Mesodermal cell (in vitro differentiated cells): ENCODE results near the gene SLC27A1.

Source experiments
- H3K27ac ChIP-seq: 2 replicates; pipeline ENCODE4 v1.7.0; 2013; ENCODE audit warnings: mild to moderate bottlenecking, low read depth, low read length, moderate library complexity; ENCODE audit not compliant: severe bottlenecking
- H3K36me3 ChIP-seq: 2 replicates; pipeline ENCODE4 v1.7.1; 2013; ENCODE audit warnings: mild to moderate bottlenecking, low read length, moderate library complexity; ENCODE audit not compliant: control insufficient read depth, insufficient read depth
- H3K4me1 ChIP-seq: one replicate; pipeline ENCODE4 v1.7.1; 2013; ENCODE audit warnings: mild to moderate bottlenecking, low read length; ENCODE audit not compliant: insufficient read depth, control insufficient read depth, poor library complexity, severe bottlenecking
- H3K4me3 ChIP-seq: 2 replicates; pipeline ENCODE4 v1.7.0; 2013; ENCODE audit warnings: low read length, control low read depth, mild to moderate bottlenecking; ENCODE audit not compliant: insufficient read depth, poor library complexity, severe bottlenecking; ENCODE audit errors: extremely low read depth
- H3K9me3 ChIP-seq: 2 replicates; pipeline ENCODE4 v1.7.1; 2013; ENCODE audit warnings: mild to moderate bottlenecking, low read length, moderate library complexity; ENCODE audit not compliant: control insufficient read depth
- WGBS, 2 experiments: methylation state at CpG; one replicate each; pipeline ENCODE4 v1.1.5; 2013; ENCODE audit warnings: missing lambda C conversion rate in 2 of 2; ENCODE audit not compliant: insufficient coverage in 2 of 2; 5-methylcytosine and 5-hydroxymethylcytosine counted together

The SLC27A1 gene

GRCh38 chr19:17457616-17458015 is 12.7 kb upstream of the SLC27A1 start:
- Histone ChIP-seq H3K36me3 (no peaks in the 10 kb centered on the region), H3K27ac (no peak overlapping the region), H3K4me3 (no peak overlapping the region), H3K4me1 (no peaks in the 10 kb centered on the region), H3K9me3 (no peaks in the 10 kb centered on the region)
- WGBS, 2 experiments = 80 to 90% methylated on average over 4 to 6 of the region's 6 CpGs

- WGBS, 2 experiments = 94 to 100% methylated on average over 3 of the region's 3 CpGs
Measured at GRCh38 chr19:17458970-17459369, 11.4 kb upstream of the SLC27A1 start.

GRCh38 chr19:17460372-17461230 is 9.7 kb upstream of the SLC27A1 start, which contains the start of gene NXNL1:
Gene NXNL1, minus strand, starts transcription at chr19:17460926. Its CDS starts 57 bp downstream, at chr19:17460869.
- WGBS, 2 experiments = 87 to 91% methylated on average over 25 to 26 of the region's 26 CpGs
- H3K27ac ChIP-seq = no peak within 1 kb of the TSS
- H3K9me3 ChIP-seq = no peaks in the 10 kb centered on the region
- no peak within 1 kb of the TSS for H3K4me3 ChIP-seq
- H3K36me3 ChIP-seq = no peaks in the 10 kb centered on the region
- no peaks in the 10 kb centered on the region for H3K4me1 ChIP-seq

More at GRCh38 chr19:17458970-17459369, 11.4 kb upstream of the SLC27A1 start:
- Histone ChIP-seq H3K36me3 (no peaks in the 10 kb centered on the region), H3K4me1 (no peaks in the 10 kb centered on the region), H3K27ac (no peak overlapping the region), H3K9me3 (no peaks in the 10 kb centered on the region), H3K4me3 (no peak overlapping the region)

- Histone ChIP-seq H3K27ac (no peak overlapping the region), H3K4me1 (peaks cover 20% of the 10 kb centered on the region), H3K4me3 (no peak overlapping the region), H3K36me3 (no peaks in the 10 kb centered on the region), H3K9me3 (no peaks in the 10 kb centered on the region)
- 64% methylated on average over 4 of the region's 6 CpGs; no CpG with 5 or more reads in 1 of the 2 experiments for WGBS, 2 experiments
Measured at GRCh38 chr19:17466487-17466850, 3.9 kb upstream of the SLC27A1 start.

DNA sequence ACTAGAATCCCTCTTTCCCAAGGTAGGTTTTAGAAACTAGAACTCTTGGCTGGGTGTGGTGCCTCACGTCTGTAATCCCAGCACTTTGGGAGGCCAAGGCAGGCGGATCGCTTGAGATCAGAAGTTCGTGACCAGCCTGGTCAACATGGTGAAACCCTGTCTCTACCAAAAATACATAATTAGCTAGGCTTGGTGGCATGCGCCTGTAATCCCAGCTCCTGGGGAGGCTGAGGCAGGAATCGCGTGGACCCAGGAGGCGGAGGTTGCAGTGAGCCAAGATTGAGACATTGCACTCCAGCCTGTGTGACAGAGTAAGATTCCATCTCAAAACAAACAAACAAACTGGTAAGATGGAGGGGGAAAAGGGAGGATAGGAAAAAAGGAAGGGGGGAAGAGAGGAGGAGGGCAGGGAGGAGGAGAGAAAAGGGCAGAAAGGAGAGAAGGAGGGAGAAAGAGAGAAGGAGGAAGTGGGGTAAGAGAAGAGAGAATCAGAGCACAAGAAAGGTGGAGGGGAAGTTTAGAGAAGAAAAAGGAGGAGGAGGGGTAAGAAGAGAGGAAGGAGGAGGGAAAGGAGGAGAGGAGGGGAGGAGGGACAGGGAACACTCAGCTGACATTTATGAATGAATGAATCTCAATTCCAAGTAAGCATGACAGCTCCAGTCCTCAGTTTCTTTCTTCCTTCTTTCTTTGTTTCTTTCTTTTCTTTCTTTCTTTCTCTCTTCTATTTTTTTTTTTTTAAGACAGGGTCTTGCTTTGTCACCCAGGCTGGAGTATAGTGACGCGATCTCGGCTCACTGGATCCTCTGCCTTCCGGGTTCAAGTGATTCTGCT is 2.6 kb upstream of the SLC27A1 start:
- Histone ChIP-seq H3K36me3 (no peaks in the 10 kb centered on the region), H3K4me1 (peaks cover 22% of the 10 kb centered on the region), H3K9me3 (no peaks in the 10 kb centered on the region), H3K27ac (no peak overlapping the region), H3K4me3 (no peak overlapping the region)
- 90 to 93% methylated on average over 9 to 12 of the region's 12 CpGs for WGBS, 2 experiments

DNA sequence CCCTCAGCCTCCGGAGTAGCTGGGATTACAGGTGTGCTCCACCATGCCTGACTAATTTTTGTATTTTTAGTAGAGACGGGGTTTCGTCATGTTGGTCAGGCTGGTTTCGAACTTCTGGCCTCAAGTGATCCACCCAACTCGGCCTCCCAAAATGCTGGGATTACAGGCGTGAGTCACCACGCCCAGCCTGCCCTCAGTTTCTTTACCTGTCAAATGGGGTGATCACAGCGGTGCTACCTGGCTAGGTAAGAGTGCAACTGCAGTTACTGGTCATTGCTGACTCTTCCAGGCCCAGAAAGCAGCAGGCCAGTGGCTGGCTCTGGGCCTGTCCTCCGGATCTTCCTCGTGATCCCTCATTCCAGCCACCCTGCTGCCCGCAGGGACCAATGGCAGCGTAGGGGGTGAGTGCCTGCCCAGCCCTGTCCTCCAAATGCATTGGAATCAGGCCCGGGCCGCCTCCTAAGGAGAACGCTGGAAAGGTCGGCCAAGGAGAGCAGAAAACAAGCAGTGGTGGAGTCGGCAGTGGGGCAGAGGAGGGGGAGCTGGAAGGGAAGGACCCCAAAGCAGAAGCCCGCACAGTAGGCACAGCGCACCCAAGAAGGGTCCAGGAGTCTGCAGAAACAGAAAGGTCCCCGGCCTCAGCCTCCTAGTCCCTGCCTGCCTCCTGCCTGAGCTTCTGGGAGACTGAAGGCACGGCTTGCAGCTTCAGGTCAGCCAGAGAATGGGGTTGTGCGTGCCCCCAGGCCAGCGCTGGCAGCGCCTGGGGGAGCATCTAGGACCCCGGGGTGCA is 1.8 kb upstream of the SLC27A1 start:
- 77 to 81% methylated on average over 24 to 25 of the region's 25 CpGs for WGBS, 2 experiments
- Histone ChIP-seq H3K4me3 (peak overlapping the region; percentile 63), H3K9me3 (no peaks in the 10 kb centered on the region), H3K27ac (no peak overlapping the region), H3K4me1 (peaks cover 22% of the 10 kb centered on the region), H3K36me3 (no peaks in the 10 kb centered on the region)

DNA sequence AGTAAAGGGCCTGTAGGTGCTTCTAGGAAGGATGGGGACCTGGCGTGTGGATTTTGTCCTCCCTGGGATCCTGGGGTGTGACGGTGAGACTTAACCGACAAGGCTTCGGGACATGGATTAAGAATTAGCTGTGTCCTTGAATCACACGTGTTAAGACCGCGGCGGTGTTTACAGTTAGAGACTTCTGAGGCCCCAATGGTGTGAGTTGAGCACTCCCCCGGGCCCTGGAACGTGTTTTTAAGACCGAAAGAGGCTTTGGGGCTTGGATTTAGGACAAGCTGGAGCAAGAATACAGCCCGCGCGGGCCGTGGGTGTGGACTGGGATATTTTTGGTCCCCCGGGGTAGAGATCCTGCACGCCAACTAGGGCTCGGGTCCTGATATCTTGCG is 1.2 kb upstream of the SLC27A1 start:
- H3K4me3 ChIP-seq = peak overlapping the region; percentile 63
- WGBS, 2 experiments = 8% methylated on average over 18 to 19 of the region's 19 CpGs
- H3K27ac ChIP-seq = peak overlapping the region; percentile 85

GRCh38 chr19:17469481-17470067 is 750 bp upstream of the SLC27A1 start:
- no peaks in the 10 kb centered on the region for H3K36me3 ChIP-seq
- no peaks in the 10 kb centered on the region for H3K9me3 ChIP-seq
- 1% methylated on average over 11 to 25 of the region's 31 CpGs for WGBS, 2 experiments
- peaks cover 22% of the 10 kb centered on the region for H3K4me1 ChIP-seq
- peak overlapping the region; percentile 85 for H3K27ac ChIP-seq
- H3K4me3 ChIP-seq = peak overlapping the region; percentile 63

More for the DNA sequence above, 1.2 kb upstream of the SLC27A1 start:
- H3K4me1 ChIP-seq = peaks cover 22% of the 10 kb centered on the region
- H3K36me3 ChIP-seq = no peaks in the 10 kb centered on the region
- no peaks in the 10 kb centered on the region for H3K9me3 ChIP-seq

DNA sequence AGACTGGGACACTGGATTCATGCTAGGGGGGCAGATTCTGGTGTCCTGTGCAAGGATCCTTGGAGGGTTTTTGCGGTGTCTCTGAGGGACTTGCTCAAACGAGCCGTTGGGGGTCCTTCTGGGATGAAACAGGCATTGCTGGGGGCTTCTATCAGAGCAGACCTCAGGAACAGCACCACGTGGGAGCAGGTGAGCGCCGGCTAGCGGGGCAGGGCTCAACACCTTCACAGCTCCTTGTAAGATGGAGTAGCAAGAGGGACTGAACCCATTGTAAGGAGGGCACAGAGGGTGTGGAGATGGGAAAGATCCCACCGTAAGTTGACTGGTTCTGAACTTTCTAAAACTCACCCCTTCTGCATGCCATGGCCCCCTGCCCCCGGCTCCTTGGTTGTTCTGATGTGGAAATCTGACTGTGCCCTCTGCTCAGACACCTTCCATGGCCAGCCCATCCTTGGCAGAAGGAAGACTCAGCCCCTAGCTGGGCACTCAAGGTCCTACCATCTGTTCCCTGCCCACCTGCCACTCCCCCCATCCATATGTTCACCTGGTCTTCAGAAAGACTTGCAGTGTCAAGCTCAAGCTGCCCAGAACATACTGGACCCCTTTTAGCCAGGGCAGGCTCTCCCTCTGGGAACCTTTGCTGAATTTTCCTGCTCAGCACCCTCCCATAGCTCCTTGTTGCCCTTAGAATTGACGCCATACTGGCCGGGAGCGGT is 1.2 kb downstream of the SLC27A1 start:
- no peaks in the 10 kb centered on the region for H3K36me3 ChIP-seq
- peaks cover 23% of the 10 kb centered on the region for H3K4me1 ChIP-seq
- no peak overlapping the region for H3K27ac ChIP-seq
- no peaks in the 10 kb centered on the region for H3K9me3 ChIP-seq
- 54 to 62% methylated on average over 8 to 9 of the region's 12 CpGs for WGBS, 2 experiments
- peak overlapping the region; percentile 63 for H3K4me3 ChIP-seq
